SK-N-SH treated with all-trans-retinoic acid at 6 μM for 48 hours (cell line): ENCODE results near the gene FNIP1.

Experiments used
- ATAC-seq: fragments of 200-7000 bp; cut with Tn5 transposase; 3 replicates; pipeline ENCODE4 v1.9.1; 2020; ENCODE audit warnings: mild to moderate bottlenecking, moderate library complexity
- ARNTL ChIP-seq: fragments of 450-650 bp; formaldehyde crosslinking; IDR thresholded peaks from 2 replicates; pipeline ENCODE4 v1.5.0; 2020; ENCODE audit warnings: low read depth, mild to moderate bottlenecking, moderate library complexity, borderline replicate concordance
- BACH2 ChIP-seq: fragments of 250-450 bp; sonication (Bioruptor Pico); IDR thresholded peaks from 2 replicates; pipeline ENCODE4 v1.9.0; 2021; ENCODE audit warnings: mild to moderate bottlenecking, borderline replicate concordance
- CREB5 ChIP-seq: fragments of 250-450 bp; sonication (Bioruptor Pico); IDR thresholded peaks from 2 replicates; pipeline ENCODE4 v1.5.1; 2020; ENCODE audit warnings: low read depth, mild to moderate bottlenecking, moderate library complexity
- CSRNP3 ChIP-seq: fragments of 250-450 bp; sonication (Bioruptor Pico); IDR thresholded peaks from 2 replicates; pipeline ENCODE4 v1.5.1; 2021; ENCODE audit warnings: mild to moderate bottlenecking, moderate library complexity
- ESRRG ChIP-seq: fragments of 250-450 bp; sonication (Bioruptor Pico); IDR thresholded peaks from 2 replicates; pipeline ENCODE4 v1.6.1; 2021; ENCODE audit warnings: mild to moderate bottlenecking
- GLIS3 ChIP-seq: fragments of 250-450 bp; sonication (Bioruptor Pico); IDR thresholded peaks from 2 replicates; pipeline ENCODE4 v1.5.0; 2020; ENCODE audit warnings: mild to moderate bottlenecking, moderate library complexity
- OSR1 ChIP-seq: fragments of 250-450 bp; sonication (Bioruptor Pico); IDR thresholded peaks from 2 replicates; pipeline ENCODE4 v1.8.0; 2022; ENCODE audit warnings: moderate library complexity, mild to moderate bottlenecking, inconsistent platforms
- PATZ1 ChIP-seq: fragments of 250-450 bp; sonication (Bioruptor Pico); IDR thresholded peaks from 2 replicates; pipeline ENCODE4 v1.8.0; 2020; ENCODE audit warnings: mild to moderate bottlenecking, moderate library complexity, borderline replicate concordance
- POU6F1 ChIP-seq: fragments of 250-450 bp; sonication (Bioruptor Pico); IDR thresholded peaks from 2 replicates; pipeline ENCODE4 v1.8.0; 2021; ENCODE audit warnings: low read depth, mild to moderate bottlenecking, moderate library complexity, borderline replicate concordance
- RARB ChIP-seq: fragments of 250-450 bp; sonication (Bioruptor Pico); IDR thresholded peaks from 2 replicates; pipeline ENCODE4 v1.8.0; 2021; ENCODE audit warnings: mild to moderate bottlenecking, moderate library complexity
- TCF4 ChIP-seq: fragments of 250-450 bp; sonication (Bioruptor Pico); IDR thresholded peaks from 2 replicates; pipeline ENCODE4 v1.8.0; 2021; ENCODE audit warnings: mild to moderate bottlenecking, moderate library complexity, borderline replicate concordance
- TSHZ2 ChIP-seq: fragments of 250-450 bp; sonication (Bioruptor Pico); IDR thresholded peaks from 2 replicates; pipeline ENCODE4 v1.5.0; 2020; ENCODE audit warnings: mild to moderate bottlenecking, moderate library complexity
- ZC3H10 ChIP-seq: fragments of 250-450 bp; sonication (Bioruptor Pico); IDR thresholded peaks from 2 replicates; pipeline ENCODE4 v1.5.1; 2021; ENCODE audit warnings: mild to moderate bottlenecking, moderate library complexity
- ZFP3 ChIP-seq: fragments of 250-450 bp; sonication (Bioruptor Pico); IDR thresholded peaks from 2 replicates; pipeline ENCODE4 v1.5.0; 2020; ENCODE audit warnings: mild to moderate bottlenecking, moderate library complexity
- ZFP30 ChIP-seq: fragments of 450-650 bp; formaldehyde crosslinking; IDR thresholded peaks from 2 replicates; pipeline ENCODE4 v1.5.0; 2022; ENCODE audit warnings: mild to moderate bottlenecking, moderate library complexity
- ZNF70 ChIP-seq: fragments of 450-650 bp; formaldehyde crosslinking; IDR thresholded peaks from 2 replicates; pipeline ENCODE4 v1.5.0; 2020; ENCODE audit warnings: mild to moderate bottlenecking, moderate library complexity
- ZNF8 ChIP-seq: fragments of 450-650 bp; formaldehyde crosslinking; IDR thresholded peaks from 2 replicates; pipeline ENCODE4 v1.5.0; 2020; ENCODE audit warnings: mild to moderate bottlenecking, moderate library complexity

The FNIP1 gene

GRCh38 chr5:131795879-131796792, 681 bp downstream of the FNIP1 start (continued):
- TF ChIP-seq POU6F1 (CRISPR knock-in tag) = no peak
- no peak for TF ChIP-seq TSHZ2 (CRISPR knock-in tag)
- TF ChIP-seq ESRRG = no peak
- no peak for TF ChIP-seq TCF4 (CRISPR knock-in tag)
- no peak for TF ChIP-seq ZFP30 (CRISPR knock-in tag)
- TF ChIP-seq CREB5 (CRISPR knock-in tag) = no peak
- TF ChIP-seq ZFP3 (CRISPR knock-in tag) = no peak
- TF ChIP-seq ZC3H10 = no peak
- no peak for TF ChIP-seq RARB (CRISPR knock-in tag)
- TF ChIP-seq, all 23 proteins: peak for 0

- TF ChIP-seq PATZ1 (CRISPR knock-in tag) (no peak), ESRRG (no peak), ARNTL (CRISPR knock-in tag) (no peak), ZNF70 (CRISPR knock-in tag) (no peak), GLIS3 (no peak), BACH2 (CRISPR knock-in tag) (no peak), CREB5 (CRISPR knock-in tag) (no peak), OSR1 (CRISPR knock-in tag) (no peak), ZNF8 (no peak), POU6F1 (CRISPR knock-in tag) (no peak), TSHZ2 (CRISPR knock-in tag) (no peak), CSRNP3 (CRISPR knock-in tag) (no peak), TCF4 (CRISPR knock-in tag) (no peak)
- ATAC-seq = no peak
Observed at GRCh38 chr5:131795228-131795627, 1.6 kb downstream of the FNIP1 start.
